GM18526 (cell line): ENCODE data around the gene SPTBN2.

Source experiments
- POLR2A ChIP-seq: IDR thresholded peaks from 3 replicates; pipeline ENCODE4 v1.6.1; 2011; ENCODE audit not compliant: insufficient read length; ENCODE audit errors: extremely low read depth

SPTBN2 gene

DNA sequence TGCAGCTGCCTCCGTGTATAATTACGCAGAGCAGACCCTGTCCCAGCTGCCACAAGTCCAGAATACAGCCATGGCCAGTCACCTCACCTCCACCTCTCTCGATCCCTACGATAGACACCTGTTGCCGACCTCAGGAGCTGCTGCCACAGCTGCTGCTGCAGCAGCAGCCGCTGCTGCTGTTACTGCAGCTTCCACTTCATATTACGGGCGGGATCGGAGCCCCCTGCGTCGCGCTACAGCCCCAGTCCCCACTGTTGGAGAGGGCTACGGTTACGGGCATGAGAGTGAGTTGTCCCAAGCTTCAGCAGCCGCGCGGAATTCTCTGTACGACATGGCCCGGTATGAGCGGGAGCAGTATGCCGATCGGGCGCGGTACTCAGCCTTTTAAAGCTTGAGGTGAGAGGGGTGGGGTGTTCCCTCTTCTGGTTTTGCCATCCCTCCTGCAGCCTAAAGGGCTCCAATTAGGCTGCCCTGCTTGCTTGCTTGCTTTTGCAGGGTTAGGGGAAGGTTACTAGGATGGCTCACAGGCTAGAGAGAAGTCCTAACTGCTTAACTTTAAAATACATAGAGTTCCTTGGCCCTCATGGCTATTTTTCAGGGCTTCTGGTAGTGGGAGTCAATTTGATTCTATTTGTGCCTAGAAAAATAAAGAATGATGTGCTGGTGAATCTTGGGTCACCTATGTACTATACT lies 85.1 kb downstream of the SPTBN2 start:
- TF ChIP-seq POLR2A = no peak

GRCh38 chr11:66641834-66642233 lies 87.2 kb downstream of the SPTBN2 start:
- TF ChIP-seq POLR2A = no peak

- TF ChIP-seq POLR2A = no peak
Observed at GRCh38 chr11:66639066-66639813, 89.8 kb downstream of the SPTBN2 start.

DNA sequence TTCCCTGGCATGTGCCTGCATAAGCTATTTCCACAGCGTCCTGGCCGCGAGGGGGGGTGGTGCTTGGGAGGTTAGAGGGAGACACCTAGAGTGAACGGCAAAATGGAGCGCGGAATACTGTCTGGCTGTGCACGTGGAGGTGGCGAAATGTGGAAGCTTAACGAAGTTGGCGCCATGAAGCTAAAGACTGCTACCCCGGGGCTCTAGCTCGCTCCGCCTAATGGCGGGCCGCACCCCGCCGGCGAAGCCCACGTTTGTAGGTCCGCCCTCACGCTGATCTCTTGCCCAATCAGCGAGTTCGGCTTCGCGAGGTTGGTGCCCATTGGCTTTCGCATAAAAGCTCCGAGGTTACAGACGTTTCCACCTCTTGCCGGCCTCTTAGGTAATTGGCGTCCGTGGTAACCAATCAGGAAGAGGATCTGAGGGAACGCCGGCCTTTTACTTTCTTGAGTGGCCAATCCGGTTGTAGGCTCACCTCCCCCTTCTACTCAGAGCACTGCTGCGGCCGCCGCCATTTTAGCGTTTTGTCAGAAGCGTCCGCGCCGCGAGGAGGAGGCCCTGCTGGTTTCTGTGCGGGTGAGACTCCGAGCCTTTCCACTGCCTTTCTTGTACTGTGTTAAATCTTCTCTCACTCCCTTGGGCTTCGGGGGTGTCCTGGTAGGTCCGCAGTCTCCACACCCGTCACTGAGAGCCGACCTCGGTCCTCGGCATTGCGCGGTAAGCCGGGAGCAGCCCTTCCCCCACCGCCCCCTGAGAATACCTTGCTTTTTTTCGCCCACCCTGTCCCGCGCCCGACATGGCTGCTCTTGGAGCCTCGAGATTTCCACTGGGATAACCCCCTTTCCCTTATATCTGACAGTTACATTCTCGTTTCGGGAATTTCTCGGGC lies 90.6 kb downstream of the SPTBN2 start, which contains the start of gene RBM4:
Gene RBM4 (plus strand): TSS at position 527 of the 889 bp plus-strand sequence. CDS start 1,009 bp downstream, outside the sequence.
- peak; percentile 84 for TF ChIP-seq POLR2A

DNA sequence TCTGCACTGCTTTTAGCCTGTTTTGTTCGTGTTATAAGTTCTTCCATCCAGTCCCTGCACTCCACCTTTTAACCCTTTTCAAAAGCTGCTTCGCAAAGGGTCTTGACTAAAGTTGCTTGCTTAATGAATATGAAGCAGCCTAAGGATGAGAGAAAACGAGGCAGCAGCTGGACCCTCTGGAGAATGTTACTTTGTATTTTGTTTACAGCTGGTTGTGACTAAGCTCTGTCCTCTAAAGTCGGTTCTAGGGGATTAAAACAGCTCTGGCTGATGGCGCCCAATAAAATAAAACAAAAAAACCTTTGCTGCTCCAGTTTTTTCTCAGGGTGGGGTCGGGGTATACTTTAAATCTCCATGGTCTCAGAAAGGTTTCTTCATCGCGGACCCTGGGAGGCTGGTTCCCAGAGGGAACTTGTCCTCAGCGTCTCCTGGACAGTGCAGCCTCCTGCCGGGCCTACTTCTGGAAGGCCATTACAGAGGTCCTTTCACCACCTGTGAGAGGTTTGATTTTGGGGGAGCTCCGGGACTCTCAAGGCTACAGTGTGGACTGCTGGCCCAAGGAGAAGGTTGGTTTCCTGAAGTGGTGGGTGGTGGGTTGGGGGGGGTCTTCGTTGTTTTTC lies 91.3 kb downstream of the SPTBN2 start:
- no peak for TF ChIP-seq POLR2A

DNA sequence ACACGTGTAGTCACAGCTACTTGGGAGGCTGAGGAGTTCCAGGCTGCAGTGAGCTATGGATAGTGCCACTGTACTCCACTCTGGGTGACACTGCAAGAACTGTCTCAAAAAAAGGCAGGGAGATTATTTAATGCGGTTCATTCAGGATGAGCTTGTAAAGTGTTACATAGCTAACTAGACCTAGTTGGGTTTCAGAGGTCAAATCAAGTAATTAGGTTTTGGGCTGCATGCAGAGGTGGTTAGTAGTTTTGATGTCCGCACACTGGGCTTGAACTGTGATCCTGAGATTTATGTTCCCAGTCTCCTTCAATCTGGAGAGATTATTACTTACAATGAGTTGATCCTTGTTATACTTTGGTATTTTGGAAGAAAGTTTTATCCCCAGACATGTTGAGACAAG lies 92.6 kb downstream of the SPTBN2 start:
- no peak for TF ChIP-seq POLR2A
